Liver (tissue), 2 donors: ENCODE data around the gene CACNG4.

Experiments used
- RAD21 ChIP-seq, 2 donors: IDR thresholded peaks; 2 replicates each; pipeline ENCODE4 v1.6.1; 2016; ENCODE audit warnings: antibody characterized with exemption in 2 of 2, mild to moderate bottlenecking in 2 of 2
- SP1 ChIP-seq: IDR thresholded peaks from 2 replicates; pipeline ENCODE4 v1.6.1; 2018; ENCODE audit warnings: antibody characterized with exemption, mild to moderate bottlenecking
- TF ChIP-seq, protein P1 (sequence below): IDR thresholded peaks from 2 replicates; pipeline ENCODE4 v1.6.1; 2016; ENCODE audit warnings: antibody characterized with exemption
- donor health status: healthy.

DNA sequence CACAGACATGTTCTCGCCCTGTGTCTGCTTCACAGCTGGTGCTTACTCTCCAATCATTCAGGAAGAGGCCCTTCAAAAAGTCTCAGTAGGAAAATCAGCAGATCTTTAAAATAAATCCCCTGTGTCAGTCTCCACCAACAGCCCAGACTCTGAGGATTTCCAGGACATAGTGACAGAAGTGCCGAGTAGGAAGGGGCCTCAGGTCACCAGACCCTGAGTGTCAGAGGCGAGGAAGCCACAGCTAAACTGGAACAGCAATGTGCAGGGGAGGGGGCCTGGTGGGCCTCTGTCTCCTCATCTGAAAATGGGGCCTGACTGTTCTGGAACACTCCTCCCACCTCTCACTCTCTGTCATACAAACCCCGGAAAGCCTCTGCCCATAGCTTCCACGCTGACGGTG lies 6.3 kb downstream of the CACNG4 start:
- no peak for TF ChIP-seq RAD21 (IDR thresholded peaks at IDR 0.05)
- no peak for TF ChIP-seq SP1
- TF ChIP-seq, protein P1, sequence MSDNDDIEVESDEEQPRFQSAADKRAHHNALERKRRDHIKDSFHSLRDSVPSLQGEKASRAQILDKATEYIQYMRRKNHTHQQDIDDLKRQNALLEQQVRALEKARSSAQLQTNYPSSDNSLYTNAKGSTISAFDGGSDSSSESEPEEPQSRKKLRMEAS = no peak
